Measurements from ENCODE around the gene DLGAP4.
A peak's percentile ranks its signal among the peaks of the same experiment; 100 is the strongest.

Gene DLGAP4

DNA sequence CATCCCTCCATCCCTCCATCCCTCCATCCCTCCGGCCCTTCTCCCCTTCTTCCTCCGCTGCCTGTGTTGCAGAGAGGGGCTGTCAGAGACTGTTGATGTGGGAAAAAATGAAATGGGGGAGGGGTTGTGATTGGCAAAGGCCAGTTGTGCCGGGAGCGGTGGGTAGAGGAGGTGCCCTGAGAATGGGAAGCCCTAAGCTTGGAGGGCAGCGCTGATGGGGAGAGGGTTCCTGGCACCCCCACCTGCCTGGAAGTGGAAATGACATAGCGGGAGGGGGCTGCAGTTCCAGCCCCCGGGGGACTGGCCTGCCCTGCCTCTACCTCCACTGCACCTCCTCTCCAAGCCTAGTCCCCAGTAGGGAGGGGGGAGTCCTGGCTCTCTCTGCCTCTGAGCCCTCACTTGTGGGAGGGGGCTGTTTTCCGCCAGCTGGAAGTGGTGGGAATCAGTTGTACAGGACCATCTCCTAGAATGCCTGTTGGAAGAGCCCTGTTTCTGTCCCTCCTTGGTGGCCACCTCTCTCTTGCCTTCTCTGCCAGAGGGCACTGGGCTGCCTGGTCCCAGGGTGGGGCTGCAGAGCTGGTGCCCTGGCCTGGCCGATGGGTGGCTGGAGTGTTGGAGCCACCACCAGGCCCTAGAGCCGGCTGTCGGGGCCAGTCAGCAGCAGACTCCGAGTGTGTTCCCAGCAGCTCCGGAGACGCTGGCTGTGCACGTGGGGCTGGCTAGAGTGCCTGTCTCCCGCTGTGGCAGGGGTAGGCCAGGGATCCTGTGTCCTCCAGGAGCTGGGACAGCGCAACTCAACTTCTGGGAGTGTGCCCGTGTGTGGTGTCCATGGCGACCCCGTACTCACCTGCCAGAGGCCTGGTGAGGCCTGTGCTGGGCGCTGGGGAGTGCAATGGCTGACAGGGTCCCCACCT lies 1.5 kb downstream of the DLGAP4 start:
- H3K27ac Mint-ChIP-seq (ENCODE audit: low read depth): no peak overlapping the region
- H3K27me3 Mint-ChIP-seq: peaks cover 88% of the 10 kb centered on the region
- H3K36me3 Mint-ChIP-seq (ENCODE audit: insufficient read depth): peaks cover 2% of the 10 kb centered on the region
- H3K4me1 Mint-ChIP-seq: no peaks in the 10 kb centered on the region
- ATAC-seq (replicated peaks; ENCODE audit: extremely low read depth, poor library complexity, severe bottlenecking): no peak
- no peaks in the 10 kb centered on the region for H3K9me3 Mint-ChIP-seq
- DNase-seq (ENCODE audit: low spot score in 2 of 2): no peak
- peak overlapping the region; percentile 28 for H3K4me3 Mint-ChIP-seq

DNA sequence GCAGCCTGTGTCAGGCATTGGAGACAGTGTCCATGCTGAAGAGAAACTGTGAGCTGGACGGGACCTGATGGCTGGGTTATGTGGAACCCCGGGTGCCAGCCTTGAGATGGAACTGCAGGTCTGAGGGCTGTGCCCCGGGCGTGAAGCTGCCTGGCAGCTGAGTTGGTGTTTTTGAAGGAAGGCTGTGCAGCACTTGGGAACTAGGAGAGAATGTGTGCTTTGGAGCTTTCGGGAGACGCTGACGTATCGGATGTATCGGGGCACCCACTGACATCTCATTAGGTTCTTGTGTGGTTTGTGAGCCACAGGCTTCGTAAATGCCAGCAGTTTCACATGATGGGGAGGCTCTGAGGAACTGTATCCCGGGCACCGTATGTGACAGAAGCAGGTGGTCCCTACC lies 2.2 kb downstream of the DLGAP4 start:
- no peaks in the 10 kb centered on the region for H3K9me3 Mint-ChIP-seq
- no peak for ATAC-seq (replicated peaks; ENCODE audit: extremely low read depth, poor library complexity, severe bottlenecking)
- peaks cover 1% of the 10 kb centered on the region for H3K36me3 Mint-ChIP-seq (ENCODE audit: insufficient read depth)
- peaks cover 88% of the 10 kb centered on the region for H3K27me3 Mint-ChIP-seq
- no peak for DNase-seq (ENCODE audit: low spot score in 2 of 2)
- H3K27ac Mint-ChIP-seq (ENCODE audit: low read depth): no peak overlapping the region
- H3K4me1 Mint-ChIP-seq: no peaks in the 10 kb centered on the region
- H3K4me3 Mint-ChIP-seq: no peak overlapping the region

DNA sequence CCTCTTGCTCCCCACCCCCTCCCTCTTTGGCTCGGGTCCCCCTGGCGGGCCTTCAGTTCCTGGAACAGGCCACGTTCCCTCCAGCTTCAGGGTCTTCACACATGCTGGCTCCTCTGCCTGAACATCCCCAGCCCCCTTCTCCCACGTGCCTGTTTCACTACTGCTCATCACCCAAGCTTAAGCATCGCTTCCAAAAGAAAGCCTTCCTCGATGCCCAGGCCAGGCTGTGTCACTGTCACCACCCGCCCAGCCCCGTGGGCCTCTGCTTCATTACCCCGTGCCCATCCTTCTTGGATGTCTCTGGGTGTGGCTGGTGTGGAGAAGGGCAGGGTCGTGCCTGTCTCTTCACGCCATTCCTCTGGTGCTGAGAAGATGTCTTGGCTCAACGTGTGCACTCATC lies 2.8 kb downstream of the DLGAP4 start:
- no peaks in the 10 kb centered on the region for H3K36me3 Mint-ChIP-seq (ENCODE audit: insufficient read depth)
- H3K27ac Mint-ChIP-seq (ENCODE audit: low read depth): no peak overlapping the region
- no peak overlapping the region for H3K4me3 Mint-ChIP-seq
- ATAC-seq (replicated peaks; ENCODE audit: extremely low read depth, poor library complexity, severe bottlenecking) (no peak), DNase-seq (ENCODE audit: low spot score in 2 of 2) (no peak)
- H3K4me1 Mint-ChIP-seq: no peaks in the 10 kb centered on the region
- no peaks in the 10 kb centered on the region for H3K9me3 Mint-ChIP-seq
- peaks cover 81% of the 10 kb centered on the region for H3K27me3 Mint-ChIP-seq

DNA sequence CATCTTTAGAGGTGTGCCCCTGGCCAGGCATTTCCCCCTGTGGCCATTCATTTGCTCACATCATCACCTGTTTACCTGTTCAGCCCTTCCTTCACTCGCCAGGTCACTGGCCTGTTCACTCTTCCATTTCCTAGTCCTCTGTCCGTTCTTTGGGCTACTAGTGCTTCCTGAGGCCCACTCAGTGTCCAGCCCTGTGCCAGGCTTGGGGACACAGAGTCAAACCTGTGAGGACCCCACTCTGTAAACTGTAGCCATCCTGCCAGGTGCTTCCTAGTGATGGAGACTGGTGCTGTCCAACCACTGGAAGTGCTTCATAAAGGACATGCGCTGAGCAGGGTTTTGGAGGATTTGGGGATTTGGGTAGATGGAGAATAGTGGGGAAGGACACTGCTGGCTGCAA lies 3.5 kb downstream of the DLGAP4 start:
- no peak overlapping the region for H3K4me3 Mint-ChIP-seq
- no peak overlapping the region for H3K27ac Mint-ChIP-seq (ENCODE audit: low read depth)
- peaks cover 75% of the 10 kb centered on the region for H3K27me3 Mint-ChIP-seq
- no peaks in the 10 kb centered on the region for H3K9me3 Mint-ChIP-seq
- ATAC-seq (replicated peaks; ENCODE audit: extremely low read depth, poor library complexity, severe bottlenecking) (no peak), DNase-seq (ENCODE audit: low spot score in 2 of 2) (no peak)
- no peaks in the 10 kb centered on the region for H3K4me1 Mint-ChIP-seq
- H3K36me3 Mint-ChIP-seq (ENCODE audit: insufficient read depth): no peaks in the 10 kb centered on the region

DNA sequence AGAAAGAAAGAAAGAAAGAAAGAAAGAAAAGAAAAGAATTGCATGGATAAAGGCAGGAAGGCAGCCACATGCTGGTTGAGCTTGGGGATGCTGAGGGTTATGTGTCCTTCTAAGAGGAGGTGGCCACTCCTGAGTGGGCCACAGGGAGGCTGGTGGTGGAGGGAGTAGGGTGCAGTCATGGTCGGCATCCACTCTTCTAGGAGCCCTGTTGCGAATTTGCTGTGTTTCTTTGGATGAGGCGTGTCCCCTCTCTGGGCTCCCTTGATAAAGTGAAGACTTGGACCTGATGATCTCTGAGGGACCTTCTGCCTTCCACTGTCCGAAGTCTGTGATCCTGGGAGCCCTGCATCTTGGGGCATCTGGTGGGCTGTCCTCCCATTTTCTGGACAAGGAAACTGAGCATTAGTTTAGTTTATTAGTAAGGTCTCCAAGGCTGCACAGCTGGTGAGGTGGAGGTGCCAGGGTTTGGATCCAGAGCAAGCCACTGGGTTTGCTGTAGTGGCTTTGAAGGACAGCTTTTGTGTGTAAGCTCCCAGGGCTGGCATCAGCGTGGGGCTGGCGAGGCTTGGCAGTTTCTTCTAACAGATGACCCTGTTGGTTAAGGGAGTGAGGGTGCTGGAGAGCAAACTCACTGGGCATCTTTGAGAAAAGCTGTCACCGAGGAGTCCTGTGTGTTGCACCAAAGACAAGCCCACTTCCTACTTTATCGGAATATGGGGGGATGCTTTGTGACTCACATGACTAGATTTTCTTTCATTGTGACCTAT lies 4.3 kb downstream of the DLGAP4 start:
- Mint-ChIP-seq H3K4me3 (no peak overlapping the region), H3K27me3 (peaks cover 67% of the 10 kb centered on the region), H3K27ac (ENCODE audit: low read depth) (no peak overlapping the region), H3K36me3 (ENCODE audit: insufficient read depth) (no peaks in the 10 kb centered on the region), H3K9me3 (no peaks in the 10 kb centered on the region), H3K4me1 (no peaks in the 10 kb centered on the region)
- DNase-seq (ENCODE audit: low spot score in 2 of 2) (no peak), ATAC-seq (replicated peaks; ENCODE audit: extremely low read depth, poor library complexity, severe bottlenecking) (no peak)

DNA sequence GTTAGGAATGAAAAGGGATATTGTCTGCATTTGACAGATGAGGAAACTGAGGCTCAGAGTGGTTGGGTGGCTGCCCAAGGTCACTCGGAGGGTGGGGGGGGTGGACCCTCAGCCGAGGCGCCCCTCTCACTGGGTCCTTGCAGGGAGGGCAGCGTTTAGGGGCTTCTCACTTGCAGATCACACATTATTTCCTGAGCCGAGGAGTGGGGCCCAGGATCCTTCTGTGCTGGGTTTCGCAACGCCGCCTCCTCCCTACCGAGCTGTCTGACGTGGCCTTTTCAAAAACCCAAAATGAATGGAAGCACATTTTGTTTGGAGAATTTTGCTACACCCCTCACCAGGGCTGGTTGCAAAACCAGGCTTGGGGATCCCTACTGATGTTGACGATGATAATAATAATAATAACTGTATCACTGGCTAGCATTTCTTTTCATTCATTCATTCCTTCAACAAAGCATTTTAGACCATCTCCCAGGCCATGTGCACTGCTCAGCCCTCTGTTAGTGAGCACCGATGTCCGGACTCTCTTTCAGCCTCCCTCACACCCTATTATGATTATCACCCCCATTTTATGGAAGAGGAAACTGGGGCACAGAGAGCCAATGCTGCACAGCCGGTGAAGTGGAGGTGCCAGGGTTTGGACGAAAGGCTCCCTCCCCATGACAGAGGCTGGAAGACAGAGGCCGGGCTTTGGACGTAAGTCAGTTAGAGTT lies 5.2 kb downstream of the DLGAP4 start:
- Mint-ChIP-seq H3K4me1 (no peaks in the 10 kb centered on the region), H3K4me3 (no peak overlapping the region)

DNA sequence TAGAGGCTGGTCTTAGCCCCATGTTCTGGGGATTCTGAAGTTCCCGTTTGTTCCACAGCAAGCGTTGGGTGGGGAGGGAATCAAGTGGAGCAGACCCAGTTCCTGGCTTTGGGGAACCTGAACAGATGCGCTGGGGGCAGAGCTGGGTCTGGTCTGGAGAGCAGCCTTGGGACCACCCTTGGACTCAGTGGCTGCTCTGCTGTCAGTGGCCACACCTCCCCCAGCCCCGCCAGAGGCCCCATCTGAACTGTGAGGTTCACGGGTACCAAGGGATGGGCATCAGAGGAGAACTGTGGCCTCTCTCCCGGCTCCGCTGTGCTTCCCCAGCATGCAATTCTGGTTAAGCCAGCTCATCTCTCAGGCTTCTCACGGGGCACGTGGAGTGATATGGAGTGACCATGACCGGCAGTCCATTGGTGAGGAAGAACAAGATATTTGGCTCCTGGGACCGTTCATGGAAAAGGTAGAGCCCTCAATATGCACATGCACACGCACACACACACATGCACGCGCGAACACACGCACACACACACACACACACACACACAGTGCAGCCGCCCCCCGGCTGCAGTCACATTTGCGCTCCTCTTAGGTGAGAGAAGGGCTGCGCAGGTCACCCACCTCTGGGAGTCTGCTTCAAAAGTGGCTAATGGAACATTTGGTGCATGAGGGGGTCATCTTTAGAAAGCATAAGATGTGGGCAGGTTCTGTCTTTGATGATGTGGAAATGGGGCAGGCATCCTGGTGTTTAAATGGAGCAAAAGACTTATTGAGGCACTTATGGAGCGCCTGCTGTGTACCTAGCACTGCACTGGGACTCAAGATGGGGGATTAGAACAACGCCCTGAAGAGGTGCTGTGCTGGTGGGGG lies 6.0 kb downstream of the DLGAP4 start:
- no peaks in the 10 kb centered on the region for H3K36me3 Mint-ChIP-seq (ENCODE audit: insufficient read depth)
- no peak overlapping the region for H3K4me3 Mint-ChIP-seq
- ATAC-seq (replicated peaks; ENCODE audit: extremely low read depth, poor library complexity, severe bottlenecking) (no peak), DNase-seq (ENCODE audit: low spot score in 2 of 2) (no peak)
- H3K4me1 Mint-ChIP-seq: no peaks in the 10 kb centered on the region
- H3K27ac Mint-ChIP-seq (ENCODE audit: low read depth): no peak overlapping the region
- H3K27me3 Mint-ChIP-seq: peaks cover 63% of the 10 kb centered on the region
- no peaks in the 10 kb centered on the region for H3K9me3 Mint-ChIP-seq

More for the DNA sequence above, 5.2 kb downstream of the DLGAP4 start:
- no peaks in the 10 kb centered on the region for H3K9me3 Mint-ChIP-seq
- ATAC-seq (replicated peaks; ENCODE audit: extremely low read depth, poor library complexity, severe bottlenecking) (no peak), DNase-seq (ENCODE audit: low spot score in 2 of 2) (no peak)
- no peak overlapping the region for H3K27ac Mint-ChIP-seq (ENCODE audit: low read depth)
- peaks cover 65% of the 10 kb centered on the region for H3K27me3 Mint-ChIP-seq
- H3K36me3 Mint-ChIP-seq (ENCODE audit: insufficient read depth): no peaks in the 10 kb centered on the region

DNA sequence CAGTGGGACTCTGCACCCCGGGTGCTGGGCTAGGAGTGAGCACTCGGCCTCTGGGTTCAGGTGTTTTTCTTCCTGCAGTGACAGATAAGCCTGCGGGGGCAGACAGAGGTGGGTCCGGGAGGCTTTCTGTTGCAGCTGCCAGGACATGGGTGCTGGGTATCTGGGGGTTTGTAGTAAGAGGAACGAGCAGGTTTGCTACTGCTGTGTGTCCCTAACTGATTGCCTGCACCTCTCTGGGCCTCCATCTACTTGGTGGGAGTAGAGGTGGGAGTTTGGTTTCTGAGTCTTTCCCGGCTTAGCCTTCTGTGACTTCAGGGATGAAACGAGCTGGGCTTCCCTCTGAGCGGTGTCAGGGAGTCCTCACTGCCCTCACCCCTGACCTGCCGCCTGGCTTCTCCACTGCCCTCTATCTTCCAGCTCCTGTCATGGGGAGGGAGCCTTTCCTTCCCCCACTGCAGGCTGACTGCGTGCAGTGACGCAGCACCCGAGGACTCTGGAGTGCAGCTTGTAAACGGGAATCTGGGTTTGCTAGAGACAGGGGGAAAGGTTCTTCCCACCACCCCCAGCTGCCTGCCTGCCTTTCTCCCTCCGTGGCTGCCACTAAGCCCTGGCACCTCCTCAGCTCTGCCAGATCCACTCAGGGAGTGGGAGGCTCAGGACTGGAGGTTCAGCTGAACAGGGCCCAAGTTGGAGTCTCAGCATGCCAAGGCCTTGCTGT lies 6.7 kb downstream of the DLGAP4 start:
- peaks cover 55% of the 10 kb centered on the region for H3K27me3 Mint-ChIP-seq
- no peaks in the 10 kb centered on the region for H3K9me3 Mint-ChIP-seq

DNA sequence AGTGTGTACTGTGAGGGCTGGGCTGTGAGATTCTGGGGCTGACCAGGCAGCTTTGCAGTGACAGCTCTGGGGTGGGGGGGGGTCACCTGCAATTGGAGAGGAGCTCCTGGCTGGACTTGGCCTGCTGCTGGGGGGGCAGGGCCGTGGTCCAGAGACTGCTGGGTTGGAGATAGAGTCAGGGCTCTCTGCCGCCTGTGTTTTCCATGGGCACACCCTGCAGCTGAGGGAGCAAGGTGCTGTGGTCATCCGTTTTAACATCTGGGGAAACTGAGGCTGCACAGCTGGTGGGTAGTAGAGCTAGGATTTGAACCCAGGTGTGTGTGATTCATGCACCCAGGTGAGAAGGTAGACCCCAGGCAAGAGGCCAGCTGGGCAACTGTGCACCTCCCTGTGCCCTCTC lies 7.3 kb downstream of the DLGAP4 start:
- H3K4me1 Mint-ChIP-seq: no peaks in the 10 kb centered on the region
- H3K27ac Mint-ChIP-seq (ENCODE audit: low read depth): no peak overlapping the region
- no peak for ATAC-seq (replicated peaks; ENCODE audit: extremely low read depth, poor library complexity, severe bottlenecking)
- H3K36me3 Mint-ChIP-seq (ENCODE audit: insufficient read depth): no peaks in the 10 kb centered on the region
- no peaks in the 10 kb centered on the region for H3K9me3 Mint-ChIP-seq
- peaks cover 49% of the 10 kb centered on the region for H3K27me3 Mint-ChIP-seq
- DNase-seq (ENCODE audit: low spot score in 2 of 2): no peak
- no peak overlapping the region for H3K4me3 Mint-ChIP-seq

More for the DNA sequence above, 6.7 kb downstream of the DLGAP4 start:
- ATAC-seq (replicated peaks; ENCODE audit: extremely low read depth, poor library complexity, severe bottlenecking) (no peak), DNase-seq (ENCODE audit: low spot score in 2 of 2) (no peak)
- no peak overlapping the region for H3K4me3 Mint-ChIP-seq
- H3K36me3 Mint-ChIP-seq (ENCODE audit: insufficient read depth): no peaks in the 10 kb centered on the region
- H3K4me1 Mint-ChIP-seq: no peaks in the 10 kb centered on the region
- no peak overlapping the region for H3K27ac Mint-ChIP-seq (ENCODE audit: low read depth)

DNA sequence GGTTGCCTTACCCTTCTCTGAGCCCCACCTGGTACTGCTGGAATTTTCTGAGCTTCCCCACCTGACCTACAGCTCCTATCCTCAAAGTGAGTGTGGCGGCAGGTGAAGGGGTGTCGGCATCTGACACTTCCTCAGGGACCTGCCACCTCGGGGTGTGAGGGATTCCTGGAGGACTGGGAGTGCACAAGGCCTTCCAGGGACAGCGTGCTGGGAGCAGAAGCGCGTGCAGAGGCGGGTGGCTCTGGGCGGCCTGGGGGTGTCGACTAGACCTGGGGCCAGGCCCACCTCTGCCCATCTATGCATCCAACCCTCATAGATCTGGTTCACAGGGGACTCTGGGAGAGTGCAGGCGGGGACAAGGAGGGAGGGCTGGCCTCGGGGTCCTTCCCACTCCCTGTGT lies 7.8 kb downstream of the DLGAP4 start:
- Mint-ChIP-seq H3K27me3 (peaks cover 44% of the 10 kb centered on the region), H3K36me3 (ENCODE audit: insufficient read depth) (no peaks in the 10 kb centered on the region), H3K27ac (ENCODE audit: low read depth) (no peak overlapping the region), H3K9me3 (no peaks in the 10 kb centered on the region), H3K4me3 (no peak overlapping the region), H3K4me1 (no peaks in the 10 kb centered on the region)
- DNase-seq (ENCODE audit: low spot score in 2 of 2) (no peak), ATAC-seq (replicated peaks; ENCODE audit: extremely low read depth, poor library complexity, severe bottlenecking) (no peak)

DNA sequence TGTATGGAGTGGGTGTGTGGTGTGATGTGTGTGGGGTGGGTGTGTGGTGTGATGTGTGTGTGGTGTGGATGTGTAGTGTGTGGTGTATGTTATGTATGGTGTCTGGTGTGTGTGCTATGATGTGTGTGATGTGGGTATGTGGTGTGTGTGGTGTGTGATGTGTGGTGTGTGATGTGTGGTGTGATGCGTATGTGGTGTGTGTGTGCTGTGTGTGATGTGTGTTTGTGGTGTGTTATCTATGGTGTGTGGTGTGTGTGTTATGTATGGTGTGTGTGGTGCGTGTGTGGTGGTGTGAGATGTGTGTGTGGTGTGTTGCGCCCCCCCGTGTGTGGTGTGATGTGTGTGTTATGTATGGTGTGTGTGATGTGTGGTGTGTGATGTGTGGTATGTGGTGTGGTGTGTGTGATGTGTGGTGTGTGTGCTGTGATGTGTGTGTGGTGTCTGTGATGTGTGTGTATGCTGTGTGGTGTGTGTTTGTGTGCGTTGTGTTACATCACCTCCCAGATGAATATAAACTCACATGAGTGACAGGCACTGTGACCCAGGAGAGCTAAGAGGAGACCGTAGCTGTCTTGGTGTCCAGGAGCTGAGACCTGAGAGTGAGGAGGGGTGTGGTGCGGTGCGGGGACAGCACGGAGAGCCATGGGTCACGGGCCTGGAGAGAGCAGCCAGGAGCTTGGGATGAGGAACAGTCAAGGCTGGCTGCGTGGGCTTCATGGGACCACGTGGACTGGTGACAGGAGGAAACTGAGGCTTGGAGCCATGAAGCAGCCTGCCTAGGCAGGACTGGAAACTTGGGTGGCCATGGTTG lies 8.8 kb downstream of the DLGAP4 start:
- H3K36me3 Mint-ChIP-seq (ENCODE audit: insufficient read depth): no peaks in the 10 kb centered on the region
- no peaks in the 10 kb centered on the region for H3K9me3 Mint-ChIP-seq
- no peaks in the 10 kb centered on the region for H3K4me1 Mint-ChIP-seq
- H3K27ac Mint-ChIP-seq (ENCODE audit: low read depth): no peak overlapping the region
- H3K4me3 Mint-ChIP-seq: no peak overlapping the region
- H3K27me3 Mint-ChIP-seq: peaks cover 34% of the 10 kb centered on the region
- DNase-seq (ENCODE audit: low spot score in 2 of 2) (no peak), ATAC-seq (replicated peaks; ENCODE audit: extremely low read depth, poor library complexity, severe bottlenecking) (no peak)
